ENCODE measurements around the gene PPP2R1B.

PPP2R1B gene

GRCh38 chr11:111764621-111765020 lies 1.6 kb downstream of the PPP2R1B start:
- H4K20me1 ChIP-seq (ENCODE audit: insufficient read depth, low read length) = peaks cover 19% of the 10 kb centered on the region; the same call in 1 of the 2 replicates
- H3K4me3 ChIP-seq (ENCODE audit: low read depth in 1 of 2, low read length in 2 of 2) = peak overlapping the region in 1 of 2 experiments; percentile 95; a peak in 2 of 4 replicates
- no peak overlapping the region for H2AFZ ChIP-seq (ENCODE audit: low read depth, low read length)
- no peak for DNase-seq
- no peak for TF ChIP-seq EZH2 (IDR thresholded peaks at IDR 0.05; ENCODE audit: borderline replicate concordance, low read depth, low read length, severe bottlenecking)
- TF ChIP-seq, protein P1, sequence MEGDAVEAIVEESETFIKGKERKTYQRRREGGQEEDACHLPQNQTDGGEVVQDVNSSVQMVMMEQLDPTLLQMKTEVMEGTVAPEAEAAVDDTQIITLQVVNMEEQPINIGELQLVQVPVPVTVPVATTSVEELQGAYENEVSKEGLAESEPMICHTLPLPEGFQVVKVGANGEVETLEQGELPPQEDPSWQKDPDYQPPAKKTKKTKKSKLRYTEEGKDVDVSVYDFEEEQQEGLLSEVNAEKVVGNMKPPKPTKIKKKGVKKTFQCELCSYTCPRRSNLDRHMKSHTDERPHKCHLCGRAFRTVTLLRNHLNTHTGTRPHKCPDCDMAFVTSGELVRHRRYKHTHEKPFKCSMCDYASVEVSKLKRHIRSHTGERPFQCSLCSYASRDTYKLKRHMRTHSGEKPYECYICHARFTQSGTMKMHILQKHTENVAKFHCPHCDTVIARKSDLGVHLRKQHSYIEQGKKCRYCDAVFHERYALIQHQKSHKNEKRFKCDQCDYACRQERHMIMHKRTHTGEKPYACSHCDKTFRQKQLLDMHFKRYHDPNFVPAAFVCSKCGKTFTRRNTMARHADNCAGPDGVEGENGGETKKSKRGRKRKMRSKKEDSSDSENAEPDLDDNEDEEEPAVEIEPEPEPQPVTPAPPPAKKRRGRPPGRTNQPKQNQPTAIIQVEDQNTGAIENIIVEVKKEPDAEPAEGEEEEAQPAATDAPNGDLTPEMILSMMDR (IDR thresholded peaks at IDR 0.05; ENCODE audit: borderline replicate concordance, extremely low read depth, low read length, poor library complexity, severe bottlenecking) = no peak
- H3K27me3 ChIP-seq (ENCODE audit: insufficient read depth, low read length, poor library complexity) = no peaks in the 10 kb centered on the region
- no peak for ATAC-seq (ENCODE audit: insufficient read depth, low read depth)
- H3K9ac ChIP-seq (ENCODE audit: low read depth, low read length) = peak overlapping the region; percentile 68
- H3K36me3 ChIP-seq (ENCODE audit: insufficient read depth, low read length) = peaks cover 52% of the 10 kb centered on the region
- no peaks in the 10 kb centered on the region for H3K9me3 ChIP-seq (ENCODE audit: insufficient read depth, low read length, severe bottlenecking)
- H3K4me1 ChIP-seq (ENCODE audit: insufficient read depth, low read length) = peaks cover 32% of the 10 kb centered on the region
- no peak overlapping the region; the same call in 1 of the 2 replicates for H3K27ac ChIP-seq (ENCODE audit: low read length)
- peak overlapping the region; percentile 82 for H3K4me2 ChIP-seq (ENCODE audit: insufficient read depth, low read length)
- peaks cover 43% of the 10 kb centered on the region for H3K79me2 ChIP-seq (ENCODE audit: insufficient read depth, low read length)

DNA sequence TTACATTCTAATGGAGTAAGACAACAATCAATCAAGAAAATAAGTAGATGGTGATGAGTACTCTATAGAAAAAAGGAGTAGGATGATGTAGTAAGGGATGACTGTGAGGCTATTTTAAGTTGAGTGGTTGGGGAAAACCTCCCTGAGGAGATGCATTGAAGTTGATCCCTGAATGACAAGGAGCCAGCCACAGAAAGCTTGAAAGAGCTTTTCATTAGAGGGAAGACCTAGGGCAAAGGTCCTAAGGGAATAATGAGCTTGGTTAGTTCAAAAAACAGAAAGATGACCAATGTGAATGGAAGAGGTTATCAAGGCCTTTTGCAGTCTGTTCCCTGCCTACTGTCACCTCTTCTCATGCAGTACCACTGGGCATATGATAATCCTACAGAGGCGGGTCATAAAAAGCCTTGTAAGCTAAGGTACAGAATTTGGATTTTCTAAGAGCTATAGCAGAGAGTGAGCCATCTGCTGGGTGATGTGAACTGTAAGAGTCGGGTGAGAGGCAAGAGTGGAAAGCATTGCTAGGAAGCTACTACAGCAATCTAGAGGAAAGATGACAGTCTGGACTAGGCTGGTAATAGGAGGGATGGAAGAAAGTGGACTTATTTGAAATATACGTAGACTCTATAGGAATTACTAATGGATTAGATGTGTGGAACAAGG lies 3.1 kb downstream of the PPP2R1B start:
- no peak overlapping the region for H2AFZ ChIP-seq (ENCODE audit: low read depth, low read length)
- TF ChIP-seq, protein P1 (IDR thresholded peaks at IDR 0.05; ENCODE audit: borderline replicate concordance, extremely low read depth, low read length, poor library complexity, severe bottlenecking) = no peak
- no peak for TF ChIP-seq EZH2 (IDR thresholded peaks at IDR 0.05; ENCODE audit: borderline replicate concordance, low read depth, low read length, severe bottlenecking)
- no peak for DNase-seq
- H3K9ac ChIP-seq (ENCODE audit: low read depth, low read length) = no peak overlapping the region
- peaks cover 43% of the 10 kb centered on the region for H3K79me2 ChIP-seq (ENCODE audit: insufficient read depth, low read length)
- H3K4me3 ChIP-seq (ENCODE audit: low read depth in 1 of 2, low read length in 2 of 2) = no peak overlapping the region
- H3K36me3 ChIP-seq (ENCODE audit: insufficient read depth, low read length) = peaks cover 67% of the 10 kb centered on the region
- no peak for ATAC-seq (ENCODE audit: insufficient read depth, low read depth)
- no peaks in the 10 kb centered on the region for H3K9me3 ChIP-seq (ENCODE audit: insufficient read depth, low read length, severe bottlenecking)
- H3K27me3 ChIP-seq (ENCODE audit: insufficient read depth, low read length, poor library complexity) = no peaks in the 10 kb centered on the region
- no peak overlapping the region for H3K27ac ChIP-seq (ENCODE audit: low read length)
- H3K4me1 ChIP-seq (ENCODE audit: insufficient read depth, low read length) = peaks cover 32% of the 10 kb centered on the region
- peak overlapping the region; percentile 24; the same call in 1 of the 2 replicates for H3K4me2 ChIP-seq (ENCODE audit: insufficient read depth, low read length)
- H4K20me1 ChIP-seq (ENCODE audit: insufficient read depth, low read length) = peaks cover 19% of the 10 kb centered on the region; the same call in 1 of the 2 replicates

DNA sequence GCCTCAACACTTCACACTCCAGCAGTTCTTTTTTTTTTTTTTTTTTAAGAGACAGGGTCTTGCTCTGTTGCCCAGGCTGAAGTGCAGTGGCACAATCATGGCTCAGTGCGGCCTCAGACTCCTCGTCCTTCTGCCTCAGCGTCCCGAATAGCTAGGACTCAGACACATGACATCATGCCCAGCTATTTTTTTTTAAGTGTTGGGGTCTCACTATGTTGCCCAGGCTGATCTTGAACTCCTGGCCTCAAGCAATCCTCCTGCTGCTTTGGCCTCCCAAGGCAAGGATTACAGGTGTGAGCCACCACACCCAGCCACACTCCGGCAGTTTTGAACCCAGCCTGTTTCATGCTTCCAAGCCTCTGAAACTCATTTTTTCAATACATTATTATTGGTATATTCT lies 3.7 kb downstream of the PPP2R1B start:
- Histone ChIP-seq H3K4me2 (ENCODE audit: insufficient read depth, low read length) (no peak overlapping the region), H2AFZ (ENCODE audit: low read depth, low read length) (no peak overlapping the region), H4K20me1 (ENCODE audit: insufficient read depth, low read length) (peaks cover 19% of the 10 kb centered on the region; the same call in 1 of the 2 replicates), H3K9ac (ENCODE audit: low read depth, low read length) (no peak overlapping the region), H3K36me3 (ENCODE audit: insufficient read depth, low read length) (peaks cover 73% of the 10 kb centered on the region), H3K4me1 (ENCODE audit: insufficient read depth, low read length) (peaks cover 32% of the 10 kb centered on the region), H3K4me3 (ENCODE audit: low read depth in 1 of 2, low read length in 2 of 2) (no peak overlapping the region), H3K27me3 (ENCODE audit: insufficient read depth, low read length, poor library complexity) (no peaks in the 10 kb centered on the region), H3K27ac (ENCODE audit: low read length) (no peak overlapping the region), H3K9me3 (ENCODE audit: insufficient read depth, low read length, severe bottlenecking) (no peaks in the 10 kb centered on the region), H3K79me2 (ENCODE audit: insufficient read depth, low read length) (peaks cover 43% of the 10 kb centered on the region)
- ATAC-seq (ENCODE audit: insufficient read depth, low read depth) = no peak
- TF ChIP-seq EZH2 (IDR thresholded peaks at IDR 0.05; ENCODE audit: borderline replicate concordance, low read depth, low read length, severe bottlenecking) = no peak
- TF ChIP-seq, protein P1 (IDR thresholded peaks at IDR 0.05; ENCODE audit: borderline replicate concordance, extremely low read depth, low read length, poor library complexity, severe bottlenecking) = no peak
- no peak for DNase-seq

Data from DND-41 (cell line).